ENCODE measurements around the gene GPR153. TPM values are rescaled to one million over a fixed set of nuclear protein-coding genes. Genes with fewer than 3 reads are reported as not detected.

Gene GPR153
- total RNA-seq, 1 donor from 2014 or later, result 4.2 TPM

DNA sequence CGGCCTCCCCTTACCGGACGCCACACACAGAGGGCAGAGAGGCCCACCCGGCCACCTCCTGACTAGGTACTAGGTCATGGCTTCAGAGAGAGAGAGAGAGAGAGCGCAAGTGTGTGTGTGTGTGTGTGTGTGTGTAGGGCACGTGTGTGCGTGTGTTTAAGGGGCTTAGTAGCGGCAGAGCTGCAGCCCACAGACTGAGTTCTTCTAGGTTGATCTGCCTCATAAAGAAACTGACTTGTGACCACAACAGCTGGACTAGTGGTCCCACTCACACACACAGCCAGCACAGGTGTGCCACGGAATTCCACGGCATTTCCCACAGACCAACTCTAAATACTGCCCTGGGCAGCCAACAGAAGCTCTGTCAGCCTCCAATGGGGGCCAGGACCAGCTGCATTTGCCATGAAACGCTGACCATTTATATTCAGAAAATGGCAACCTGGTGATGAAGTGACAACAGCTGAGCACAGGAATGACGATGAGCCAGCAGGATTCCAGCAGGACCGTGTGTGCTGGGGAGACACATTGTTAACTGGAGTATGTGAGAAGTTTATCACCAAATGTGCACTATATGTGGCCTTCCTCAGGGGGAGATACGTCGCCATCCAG is 38.8 kb upstream of the GPR153 start:
- Mint-ChIP-seq H3K27me3 (ENCODE audit: unreplicated experiment) (no peaks in the 10 kb centered on the region), H3K36me3 (ENCODE audit: unreplicated experiment) (peaks cover 1% of the 10 kb centered on the region), H3K9me3 (ENCODE audit: unreplicated experiment) (no peaks in the 10 kb centered on the region), H3K27ac (ENCODE audit: unreplicated experiment) (no peak overlapping the region), H3K4me3 (ENCODE audit: unreplicated experiment) (no peak overlapping the region), H3K4me1 (ENCODE audit: unreplicated experiment) (peaks cover 3% of the 10 kb centered on the region)
- TF ChIP-seq, protein P1, sequence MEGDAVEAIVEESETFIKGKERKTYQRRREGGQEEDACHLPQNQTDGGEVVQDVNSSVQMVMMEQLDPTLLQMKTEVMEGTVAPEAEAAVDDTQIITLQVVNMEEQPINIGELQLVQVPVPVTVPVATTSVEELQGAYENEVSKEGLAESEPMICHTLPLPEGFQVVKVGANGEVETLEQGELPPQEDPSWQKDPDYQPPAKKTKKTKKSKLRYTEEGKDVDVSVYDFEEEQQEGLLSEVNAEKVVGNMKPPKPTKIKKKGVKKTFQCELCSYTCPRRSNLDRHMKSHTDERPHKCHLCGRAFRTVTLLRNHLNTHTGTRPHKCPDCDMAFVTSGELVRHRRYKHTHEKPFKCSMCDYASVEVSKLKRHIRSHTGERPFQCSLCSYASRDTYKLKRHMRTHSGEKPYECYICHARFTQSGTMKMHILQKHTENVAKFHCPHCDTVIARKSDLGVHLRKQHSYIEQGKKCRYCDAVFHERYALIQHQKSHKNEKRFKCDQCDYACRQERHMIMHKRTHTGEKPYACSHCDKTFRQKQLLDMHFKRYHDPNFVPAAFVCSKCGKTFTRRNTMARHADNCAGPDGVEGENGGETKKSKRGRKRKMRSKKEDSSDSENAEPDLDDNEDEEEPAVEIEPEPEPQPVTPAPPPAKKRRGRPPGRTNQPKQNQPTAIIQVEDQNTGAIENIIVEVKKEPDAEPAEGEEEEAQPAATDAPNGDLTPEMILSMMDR (IDR thresholded peaks at IDR 0.05), result no peak
- DNase-seq (ENCODE audit: extremely low spot score, unreplicated experiment), result no peak

DNA sequence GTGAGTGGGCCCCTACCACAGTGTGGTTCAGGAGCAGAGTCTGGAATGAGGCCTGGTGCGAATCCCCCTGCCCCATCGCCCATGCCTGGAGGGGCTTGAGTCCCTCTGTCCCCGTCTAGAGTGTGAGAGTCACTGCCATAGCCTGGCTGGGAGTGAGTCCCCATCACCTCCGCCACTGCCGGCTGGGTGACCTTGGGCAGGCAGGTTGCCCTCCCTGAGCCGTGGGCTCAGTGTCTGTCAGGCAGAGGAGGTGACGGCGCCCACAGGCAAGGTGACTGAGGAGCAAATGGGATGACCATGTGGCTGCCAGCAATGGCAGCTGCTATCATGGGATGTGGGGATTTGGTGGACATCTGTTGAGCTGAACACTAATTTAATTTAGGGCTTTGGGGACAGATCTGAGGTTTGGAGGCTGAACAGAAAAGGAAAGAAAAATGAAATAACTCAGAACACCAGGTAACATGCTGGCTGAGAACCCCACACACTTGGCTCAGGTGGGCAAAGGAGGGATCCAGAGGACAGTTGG is 38.1 kb upstream of the GPR153 start:
- H3K27ac Mint-ChIP-seq (ENCODE audit: unreplicated experiment), result no peak overlapping the region
- no peaks in the 10 kb centered on the region for H3K9me3 Mint-ChIP-seq (ENCODE audit: unreplicated experiment)
- no peaks in the 10 kb centered on the region for H3K27me3 Mint-ChIP-seq (ENCODE audit: unreplicated experiment)
- no peak for DNase-seq (ENCODE audit: extremely low spot score, unreplicated experiment)
- no peak overlapping the region for H3K4me3 Mint-ChIP-seq (ENCODE audit: unreplicated experiment)
- H3K36me3 Mint-ChIP-seq (ENCODE audit: unreplicated experiment), result peaks cover 1% of the 10 kb centered on the region
- TF ChIP-seq, protein P1 (IDR thresholded peaks at IDR 0.05), result no peak
- H3K4me1 Mint-ChIP-seq (ENCODE audit: unreplicated experiment), result peaks cover 3% of the 10 kb centered on the region

DNA sequence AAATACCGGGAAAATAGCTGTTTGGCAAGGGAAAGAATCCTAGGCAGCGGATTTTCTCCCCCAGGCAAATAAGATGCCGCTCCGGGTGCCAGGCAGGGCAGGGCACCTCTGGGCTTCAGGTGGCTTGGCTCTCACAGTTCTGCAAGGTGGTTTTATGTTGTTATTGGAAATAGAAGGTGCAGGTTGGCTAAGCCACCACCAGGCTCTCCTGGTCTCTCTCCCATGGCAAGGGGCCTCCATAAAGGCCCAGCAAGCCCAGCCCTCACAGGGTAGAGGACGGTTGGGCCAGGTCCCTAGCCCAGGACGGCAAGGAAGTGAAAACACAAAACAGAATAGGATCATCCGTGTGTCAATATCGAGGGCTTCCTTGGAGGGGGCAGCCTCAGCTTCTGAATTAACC is 37.6 kb upstream of the GPR153 start:
- DNase-seq (ENCODE audit: extremely low spot score, unreplicated experiment), result no peak
- TF ChIP-seq, protein P1 (IDR thresholded peaks at IDR 0.05), result no peak
- Mint-ChIP-seq H3K27ac (ENCODE audit: unreplicated experiment) (no peak overlapping the region), H3K4me3 (ENCODE audit: unreplicated experiment) (no peak overlapping the region), H3K9me3 (ENCODE audit: unreplicated experiment) (no peaks in the 10 kb centered on the region), H3K27me3 (ENCODE audit: unreplicated experiment) (no peaks in the 10 kb centered on the region), H3K4me1 (ENCODE audit: unreplicated experiment) (peaks cover 3% of the 10 kb centered on the region), H3K36me3 (ENCODE audit: unreplicated experiment) (peaks cover 1% of the 10 kb centered on the region)

DNA sequence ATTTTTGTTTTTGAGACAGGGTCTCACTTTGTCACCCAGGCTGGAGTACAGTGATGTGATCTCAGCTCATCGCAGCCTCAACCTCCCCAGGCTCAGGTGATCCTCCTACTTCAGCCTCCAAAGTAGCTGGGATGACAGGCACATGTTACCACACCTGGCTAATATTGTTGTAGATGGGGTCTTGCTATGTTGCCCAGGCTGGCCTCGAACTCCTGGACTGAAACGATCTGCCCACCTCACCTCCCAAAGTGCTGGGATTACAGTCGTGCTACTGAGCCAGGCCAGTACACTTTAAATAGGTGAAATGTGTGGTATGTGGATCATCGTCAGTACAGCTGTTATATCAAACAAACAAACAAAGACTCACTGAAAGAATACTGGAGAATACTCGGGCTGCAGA is 35.0 kb upstream of the GPR153 start:
- H3K36me3 Mint-ChIP-seq (ENCODE audit: unreplicated experiment), result peaks cover 6% of the 10 kb centered on the region
- no peaks in the 10 kb centered on the region for H3K9me3 Mint-ChIP-seq (ENCODE audit: unreplicated experiment)
- no peak overlapping the region for H3K4me3 Mint-ChIP-seq (ENCODE audit: unreplicated experiment)
- no peak for DNase-seq (ENCODE audit: extremely low spot score, unreplicated experiment)
- no peak overlapping the region for H3K27ac Mint-ChIP-seq (ENCODE audit: unreplicated experiment)
- TF ChIP-seq, protein P1 (IDR thresholded peaks at IDR 0.05), result no peak
- H3K4me1 Mint-ChIP-seq (ENCODE audit: unreplicated experiment), result peaks cover 3% of the 10 kb centered on the region
- no peaks in the 10 kb centered on the region for H3K27me3 Mint-ChIP-seq (ENCODE audit: unreplicated experiment)

DNA sequence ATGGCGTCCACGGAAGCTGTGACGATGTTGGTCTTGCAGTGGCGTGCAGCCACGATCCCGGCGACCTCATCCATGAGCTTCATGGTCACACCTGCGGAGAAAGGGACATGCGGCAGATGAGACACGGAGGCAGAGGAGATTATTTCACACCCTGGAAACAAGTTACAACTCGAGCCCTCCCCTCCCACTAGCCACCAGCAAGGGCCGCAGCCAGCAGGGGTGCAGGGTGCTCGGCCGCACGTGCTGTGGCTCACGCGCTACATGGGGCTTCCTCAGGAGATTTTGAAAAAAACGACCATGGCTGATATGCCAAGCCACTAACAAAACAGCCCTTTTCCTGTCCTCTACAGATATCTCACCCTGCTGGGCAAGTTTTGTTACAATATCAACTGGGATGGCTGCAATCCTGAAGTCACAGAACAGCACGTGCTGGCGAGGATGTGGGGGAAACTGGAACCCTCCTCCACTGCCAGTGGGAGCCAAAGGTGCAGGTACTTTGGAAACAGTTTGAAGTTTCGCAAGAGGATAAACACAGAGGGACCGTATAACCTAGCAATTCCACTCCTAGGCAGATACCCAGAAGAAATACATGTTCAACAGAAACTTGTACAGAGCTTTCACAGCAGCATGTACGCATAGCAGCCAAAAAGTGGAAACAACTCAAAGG is 34.1 kb upstream of the GPR153 start:
- H3K4me3 Mint-ChIP-seq (ENCODE audit: unreplicated experiment), result no peak overlapping the region

More for the DNA sequence above, 34.1 kb upstream of the GPR153 start:
- H3K4me1 Mint-ChIP-seq (ENCODE audit: unreplicated experiment), result peaks cover 3% of the 10 kb centered on the region
- H3K9me3 Mint-ChIP-seq (ENCODE audit: unreplicated experiment), result no peaks in the 10 kb centered on the region
- TF ChIP-seq, protein P1 (IDR thresholded peaks at IDR 0.05), result no peak
- no peak for DNase-seq (ENCODE audit: extremely low spot score, unreplicated experiment)
- no peaks in the 10 kb centered on the region for H3K27me3 Mint-ChIP-seq (ENCODE audit: unreplicated experiment)
- peaks cover 6% of the 10 kb centered on the region for H3K36me3 Mint-ChIP-seq (ENCODE audit: unreplicated experiment)
- no peak overlapping the region for H3K27ac Mint-ChIP-seq (ENCODE audit: unreplicated experiment)
